NT2/D1 (cell line): ENCODE measurements around the gene OGN.

ENCODE experiments used
- YY1 ChIP-seq: IDR thresholded peaks from 2 replicates; pipeline ENCODE4 v1.6.1; 2011; ENCODE audit not compliant: insufficient read length, insufficient read depth
- ZNF274 ChIP-seq: IDR thresholded peaks from 2 replicates; pipeline ENCODE4 v1.6.1; 2011; ENCODE audit warnings: mild to moderate bottlenecking, low read depth, low read length

GRCh38 chr9:92359394-92359995, 44.9 kb downstream of the OGN start:
- TF ChIP-seq ZNF274 (no peak), YY1 (no peak)
